ELR (cell line): ENCODE results near the gene PLEKHG7.

Experiments used
- DNase-seq: peaks from one replicate; pipeline ENCODE4 v3.0.0-alpha.2; 2015; ENCODE audit warnings: low read depth

The PLEKHG7 gene

GRCh38 chr12:92707926-92708325, 5.1 kb downstream of the PLEKHG7 start:
- no peak for DNase-seq

- no peak for DNase-seq
Observed at GRCh38 chr12:92715625-92716024, 12.8 kb downstream of the PLEKHG7 start.

GRCh38 chr12:92717202-92717601, 14.4 kb downstream of the PLEKHG7 start:
- DNase-seq = peak; percentile 49

DNA sequence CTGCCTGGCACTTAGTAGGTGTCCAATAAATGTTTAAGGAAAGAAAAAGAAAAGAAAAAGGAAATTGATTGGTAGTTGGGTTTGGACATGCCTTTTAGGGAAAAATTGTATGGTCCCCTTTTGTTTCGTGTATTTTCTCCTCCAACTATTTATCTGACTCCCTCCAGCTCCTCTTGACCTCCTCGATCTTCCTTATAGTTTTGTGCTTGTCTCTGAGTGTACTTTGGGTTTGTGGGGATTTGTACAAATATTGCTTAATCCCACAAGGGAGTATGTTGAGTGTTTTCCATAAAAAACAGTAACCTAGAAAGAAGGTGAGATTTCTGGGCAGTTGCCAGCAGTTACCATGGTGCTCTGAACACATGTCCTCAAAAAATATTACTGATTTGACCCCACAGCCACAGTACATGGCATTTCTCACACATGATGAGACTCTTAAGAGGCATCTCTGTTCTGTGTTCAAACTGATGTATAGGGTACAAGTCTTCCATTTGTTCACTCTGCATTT, 15.7 kb downstream of the PLEKHG7 start:
- DNase-seq = no peak

GRCh38 chr12:92719674-92720073, 16.9 kb downstream of the PLEKHG7 start:
- DNase-seq = peak; percentile 41

DNA sequence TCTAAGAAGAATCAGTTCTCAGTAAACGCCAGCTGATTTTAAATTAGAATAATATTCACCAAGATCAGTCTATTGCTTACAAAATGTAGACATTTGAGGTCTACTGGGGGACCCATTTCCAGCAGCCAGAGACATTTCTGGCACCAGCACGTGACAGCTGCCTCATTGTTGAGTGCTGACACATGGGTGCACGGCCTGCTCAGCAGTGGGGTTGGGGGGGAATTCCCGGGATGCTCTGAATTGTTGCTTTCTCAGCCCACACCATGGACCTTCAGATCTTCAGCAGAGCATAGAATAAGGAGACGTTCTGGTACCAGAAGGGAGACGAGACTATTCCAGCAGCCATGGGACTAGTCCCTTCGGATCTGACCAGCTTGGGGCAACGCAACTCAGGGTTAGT, 18.3 kb downstream of the PLEKHG7 start:
- DNase-seq = peak; percentile 33

GRCh38 chr12:92721656-92722055, 18.9 kb downstream of the PLEKHG7 start:
- DNase-seq = no peak

GRCh38 chr12:92722897-92723296, 20.1 kb downstream of the PLEKHG7 start:
- no peak for DNase-seq

DNA sequence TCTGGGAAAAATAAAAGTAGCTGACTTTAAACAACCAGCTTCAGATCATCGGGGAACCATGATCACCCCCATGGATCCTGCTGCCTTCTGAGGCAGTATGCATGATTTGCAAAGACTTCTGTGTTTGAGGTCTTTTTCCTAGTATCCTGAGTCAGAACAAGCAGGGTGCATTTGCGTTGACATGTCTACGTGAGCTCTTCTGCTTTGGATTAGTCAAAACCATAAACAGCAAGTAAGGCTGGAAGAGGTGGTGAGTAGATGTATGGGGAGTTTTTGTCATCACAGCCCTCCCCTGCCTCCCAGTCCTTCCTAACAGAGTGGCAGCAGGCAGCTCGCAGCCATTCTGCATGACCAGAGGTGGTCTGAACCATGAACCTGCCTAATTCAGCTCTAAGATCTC, 24.1 kb downstream of the PLEKHG7 start:
- no peak for DNase-seq

DNA sequence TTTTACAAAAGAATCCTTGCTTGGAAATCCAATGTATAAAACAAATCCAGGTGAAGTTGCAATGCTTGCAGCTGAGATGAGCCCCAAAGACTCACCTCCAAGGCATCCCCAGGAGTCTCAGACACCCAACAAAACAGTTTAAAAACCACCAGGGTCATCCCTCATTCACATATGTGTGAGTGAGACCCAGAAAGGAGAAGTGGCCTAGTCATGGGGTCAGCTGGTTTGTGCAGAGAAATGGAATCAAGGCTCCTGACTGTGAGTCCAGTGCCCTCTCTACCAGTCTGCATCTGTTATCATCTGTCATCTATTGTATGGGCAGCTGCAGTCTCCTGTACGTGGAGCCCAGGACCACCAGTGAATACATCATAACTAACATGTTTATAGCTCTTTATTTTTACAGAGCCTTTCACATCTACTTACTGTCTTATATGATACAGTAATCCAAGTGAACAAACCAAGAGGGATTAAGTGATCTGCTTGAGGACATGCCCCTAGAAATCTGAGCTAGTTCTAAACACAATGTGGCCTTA, 27.1 kb downstream of the PLEKHG7 start:
- no peak for DNase-seq

DNA sequence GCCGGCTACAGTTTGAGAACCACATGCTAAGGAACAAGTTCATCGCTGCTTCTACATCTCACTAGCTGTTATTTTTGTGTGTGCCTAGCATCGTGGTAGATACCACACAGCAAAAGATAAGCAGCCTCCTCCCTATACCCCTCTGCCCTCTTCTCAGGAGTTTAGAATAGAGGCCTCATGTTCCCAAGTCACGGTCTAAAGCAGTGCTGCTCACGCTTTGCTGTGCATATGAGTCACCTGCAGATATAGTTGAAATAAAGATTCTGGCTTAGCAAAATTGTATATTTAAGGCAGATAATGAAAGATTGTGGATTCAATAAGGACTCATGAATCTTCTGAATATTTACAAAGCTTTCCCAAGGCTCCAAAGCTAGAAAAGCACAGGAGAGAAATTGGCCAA, 28.0 kb downstream of the PLEKHG7 start:
- DNase-seq = no peak

DNA sequence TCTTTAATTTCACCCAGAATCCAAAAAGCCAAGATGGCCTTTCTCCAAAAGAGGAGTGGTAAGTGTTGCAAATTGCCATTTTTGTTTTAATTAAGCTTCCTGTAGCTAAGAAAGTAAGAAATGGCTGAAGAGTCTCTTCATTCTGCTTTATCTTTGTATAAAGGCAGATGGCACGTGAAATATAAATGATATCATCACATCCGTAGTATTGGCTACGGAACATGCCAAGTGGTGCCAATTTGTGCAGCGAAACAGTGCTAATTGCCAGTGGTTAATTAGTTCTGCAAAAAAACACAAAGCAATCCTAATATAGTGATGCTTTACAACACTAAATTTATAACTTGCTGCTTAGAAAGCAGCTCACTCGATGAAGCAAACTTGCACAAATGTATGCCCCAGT, 29.4 kb downstream of the PLEKHG7 start:
- DNase-seq = no peak

DNA sequence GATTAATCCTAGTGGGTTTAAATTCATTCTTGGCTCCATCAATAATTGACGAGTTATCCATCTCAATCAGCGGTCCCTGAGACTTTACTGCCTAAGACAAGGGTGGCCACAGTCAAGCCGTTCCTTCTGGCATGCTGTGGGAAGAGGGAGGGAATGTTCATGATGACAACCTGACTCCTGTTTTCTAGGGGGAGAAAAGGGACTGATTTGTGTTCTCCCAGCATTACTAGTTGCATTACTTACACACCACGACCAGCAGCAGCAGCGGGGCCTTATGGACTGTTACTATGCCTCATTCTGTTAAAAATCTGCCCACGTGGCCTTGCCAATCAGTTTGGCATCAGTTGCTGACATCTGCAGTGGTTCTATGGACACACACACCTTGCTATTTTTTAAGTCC, 29.9 kb downstream of the PLEKHG7 start:
- no peak for DNase-seq

GRCh38 chr12:92733181-92733580, 30.4 kb downstream of the PLEKHG7 start:
- no peak for DNase-seq

DNA sequence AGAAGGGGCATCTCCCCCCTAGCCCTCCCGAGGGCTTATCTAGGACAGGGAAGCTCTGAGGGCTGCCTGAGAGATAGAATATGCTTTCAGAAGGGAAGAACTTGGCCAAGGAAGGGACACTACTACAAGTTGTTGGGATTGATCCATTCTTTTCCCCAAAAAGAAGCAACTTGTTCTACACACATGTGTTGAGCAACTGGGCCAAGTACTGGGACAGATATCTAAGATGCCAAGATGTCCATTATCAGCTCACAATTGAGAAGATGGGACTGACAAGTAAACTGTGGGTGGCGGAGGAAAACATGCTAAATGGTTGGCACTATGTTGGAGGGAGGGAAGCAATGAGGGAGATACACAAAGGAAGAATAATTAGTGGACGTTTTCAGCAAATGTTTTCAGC, 30.9 kb downstream of the PLEKHG7 start:
- no peak for DNase-seq

DNA sequence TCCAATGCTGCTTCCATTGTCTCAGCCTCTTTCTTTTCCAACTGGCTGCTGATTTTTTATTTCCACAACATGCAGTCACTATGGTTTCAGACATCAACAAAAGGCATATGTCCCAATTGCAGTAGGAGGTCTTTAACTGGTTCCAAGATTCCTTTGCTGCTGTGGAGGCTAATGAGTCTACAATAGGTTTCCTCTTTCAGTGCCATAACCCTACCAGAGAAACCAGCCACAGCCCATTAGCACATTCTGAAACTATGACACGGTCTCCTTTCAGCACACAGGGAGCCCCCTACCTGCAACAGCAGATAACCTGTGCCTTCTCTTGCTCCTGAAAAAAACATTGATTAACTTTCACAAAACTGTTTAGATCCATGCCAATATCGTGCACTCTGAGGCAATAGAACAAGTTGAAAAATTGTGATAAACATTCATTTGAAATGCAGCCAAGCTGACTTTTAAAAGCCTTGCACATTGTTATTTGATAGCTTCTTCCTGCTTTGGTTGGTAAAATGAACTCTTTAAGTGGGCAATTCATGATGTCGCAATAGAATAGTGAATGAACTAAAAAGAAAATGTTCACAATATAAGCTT, 32.4 kb downstream of the PLEKHG7 start:
- peak; percentile 42 for DNase-seq

GRCh38 chr12:92736605-92737004, 33.8 kb downstream of the PLEKHG7 start:
- no peak for DNase-seq

DNA sequence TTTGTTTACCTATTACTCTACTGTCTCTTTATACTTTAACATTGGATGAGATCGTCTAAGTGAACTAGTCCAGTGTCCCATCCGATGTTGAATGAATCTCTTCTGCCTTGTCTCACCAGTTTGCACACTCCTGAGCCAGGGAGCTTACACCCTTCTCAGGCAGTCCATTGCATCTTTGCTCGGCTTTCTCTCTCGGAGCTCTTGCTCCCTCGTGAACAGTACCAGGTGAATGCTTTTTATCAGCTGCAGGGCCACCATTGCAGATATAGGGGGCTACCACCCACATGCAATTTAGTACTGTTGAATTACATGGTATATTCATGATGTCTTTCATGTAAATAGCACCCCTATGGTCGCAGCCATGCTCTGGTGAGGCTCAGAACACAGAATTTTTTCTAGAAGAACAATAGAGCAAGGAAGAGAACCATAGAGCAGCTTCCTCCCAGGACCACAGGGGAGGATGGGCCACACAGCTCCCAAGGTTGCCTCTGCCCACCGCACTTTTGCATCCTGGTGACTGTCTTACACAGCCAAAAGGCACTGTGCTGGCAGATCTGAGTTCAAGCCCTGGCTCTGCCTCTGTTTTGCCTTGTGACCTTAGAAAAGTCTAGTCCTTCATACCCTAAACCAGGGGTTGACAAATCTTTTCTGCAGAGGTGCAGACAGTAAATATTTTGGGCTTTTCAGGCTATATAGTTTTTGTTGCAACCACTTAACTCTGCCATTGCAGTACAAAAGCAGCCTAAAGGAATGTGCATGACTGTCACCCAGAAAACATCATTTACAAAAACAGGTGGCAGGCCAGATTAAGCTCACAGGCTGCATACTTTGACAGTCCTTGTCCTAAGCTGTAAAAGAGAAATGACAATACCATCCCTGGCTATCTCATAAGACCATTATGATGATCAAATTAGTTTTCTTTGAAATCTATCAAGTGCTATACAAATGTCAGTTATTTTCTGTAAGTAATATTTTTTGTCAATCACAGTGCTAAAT, 35.4 kb downstream of the PLEKHG7 start:
- DNase-seq = no peak

DNA sequence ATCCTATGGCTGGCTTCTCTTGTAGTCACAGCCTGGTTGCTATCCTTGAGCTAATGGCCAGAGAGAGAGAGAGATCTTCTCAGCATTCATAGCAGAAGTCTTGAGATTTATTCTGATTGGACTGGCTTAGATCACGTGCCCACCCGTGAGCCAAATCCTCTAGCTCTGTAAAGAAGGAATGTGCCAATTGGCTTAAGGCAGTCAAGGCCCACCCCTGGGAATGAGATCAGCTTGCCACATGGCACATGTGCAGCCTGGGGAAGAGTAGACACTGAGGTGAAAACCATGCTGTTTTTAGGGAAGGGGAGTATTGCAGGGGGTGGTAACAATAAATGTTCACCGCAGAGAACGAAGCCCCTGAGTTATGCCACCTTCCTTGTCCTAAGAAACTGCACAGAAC, 36.3 kb downstream of the PLEKHG7 start:
- DNase-seq = no peak

DNA sequence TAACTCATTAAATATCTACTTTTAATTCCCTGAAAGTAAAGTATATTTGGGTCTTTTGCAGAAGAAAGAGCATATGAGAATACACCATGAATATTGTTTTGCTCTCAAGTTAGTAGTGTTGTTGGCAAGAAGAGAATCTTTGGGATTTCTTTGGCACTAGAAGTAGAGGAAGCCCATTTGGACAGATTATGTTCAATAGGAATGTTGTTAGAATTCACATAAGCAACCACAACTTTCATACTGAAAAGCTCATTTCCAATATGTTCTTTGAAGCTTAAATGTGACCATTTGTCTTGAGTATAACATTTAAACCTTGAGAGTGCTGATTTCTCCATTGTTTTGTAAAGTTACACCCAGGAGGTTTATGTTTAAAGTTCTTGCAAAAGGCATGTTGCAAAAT, 37.6 kb downstream of the PLEKHG7 start:
- no peak for DNase-seq

- DNase-seq = no peak
Observed at GRCh38 chr12:92743026-92743425, 40.2 kb downstream of the PLEKHG7 start.

DNA sequence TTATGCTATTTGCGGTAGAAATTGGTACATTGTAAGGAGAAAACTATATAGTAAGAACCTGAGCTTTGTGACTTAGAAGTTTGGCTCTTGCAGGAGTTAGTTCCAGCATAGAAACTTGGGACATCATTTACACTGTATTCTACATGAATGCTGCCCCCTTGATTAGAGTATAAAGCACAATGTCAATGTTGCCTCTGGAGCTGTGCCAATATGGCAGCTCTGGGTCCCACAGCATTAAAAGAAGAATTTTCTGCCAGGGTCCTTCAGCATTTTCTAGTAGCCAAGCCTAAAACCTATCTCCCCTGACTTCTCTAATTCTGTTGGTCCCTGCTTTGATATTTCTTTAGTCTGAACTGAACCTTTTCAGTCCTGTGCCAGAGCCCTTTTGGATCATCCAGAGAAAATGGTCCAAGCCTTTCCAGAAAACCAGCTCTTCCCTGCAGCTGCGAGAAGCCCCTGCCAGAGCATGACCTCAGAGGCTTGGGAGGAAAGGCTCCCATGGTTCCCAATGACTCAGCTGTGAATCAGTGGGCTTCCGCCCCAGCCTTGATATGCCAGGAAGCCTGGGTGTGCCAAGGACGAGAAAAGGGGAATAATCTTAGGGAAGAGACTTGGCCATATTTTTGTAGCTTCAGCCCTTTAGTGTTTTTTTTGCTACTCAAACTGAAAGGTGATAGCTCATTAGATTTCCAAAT, 43.2 kb downstream of the PLEKHG7 start:
- peak; percentile 97 for DNase-seq
